ENCODE measurements around the gene PRR5.

GRCh38 chr22:44730022-44730393 is 28.0 kb downstream of the PRR5 start:
- TF ChIP-seq, protein P1, sequence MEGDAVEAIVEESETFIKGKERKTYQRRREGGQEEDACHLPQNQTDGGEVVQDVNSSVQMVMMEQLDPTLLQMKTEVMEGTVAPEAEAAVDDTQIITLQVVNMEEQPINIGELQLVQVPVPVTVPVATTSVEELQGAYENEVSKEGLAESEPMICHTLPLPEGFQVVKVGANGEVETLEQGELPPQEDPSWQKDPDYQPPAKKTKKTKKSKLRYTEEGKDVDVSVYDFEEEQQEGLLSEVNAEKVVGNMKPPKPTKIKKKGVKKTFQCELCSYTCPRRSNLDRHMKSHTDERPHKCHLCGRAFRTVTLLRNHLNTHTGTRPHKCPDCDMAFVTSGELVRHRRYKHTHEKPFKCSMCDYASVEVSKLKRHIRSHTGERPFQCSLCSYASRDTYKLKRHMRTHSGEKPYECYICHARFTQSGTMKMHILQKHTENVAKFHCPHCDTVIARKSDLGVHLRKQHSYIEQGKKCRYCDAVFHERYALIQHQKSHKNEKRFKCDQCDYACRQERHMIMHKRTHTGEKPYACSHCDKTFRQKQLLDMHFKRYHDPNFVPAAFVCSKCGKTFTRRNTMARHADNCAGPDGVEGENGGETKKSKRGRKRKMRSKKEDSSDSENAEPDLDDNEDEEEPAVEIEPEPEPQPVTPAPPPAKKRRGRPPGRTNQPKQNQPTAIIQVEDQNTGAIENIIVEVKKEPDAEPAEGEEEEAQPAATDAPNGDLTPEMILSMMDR (IDR thresholded peaks at IDR 0.05): no peak
- TF ChIP-seq EP300 (IDR thresholded peaks at IDR 0.05) (no peak), POLR2A (IDR thresholded peaks at IDR 0.05) (no peak), POLR2AphosphoS5 (IDR thresholded peaks at IDR 0.05) (no peak)
